DND-41 (cell line): ENCODE data around the gene CCSER2.

Experiments
- ATAC-seq: fragments of 200-7000 bp; cut with Tn5 transposase; 3 replicates; pipeline ENCODE4 v1.9.1; 2021; ENCODE audit warnings: low read depth; ENCODE audit not compliant: insufficient read depth
- DNase-seq: peaks from one replicate; pipeline ENCODE4 v3.0.0-alpha.2; 2020
- H2AFZ ChIP-seq: 2 replicates; pipeline ENCODE4 v1.6.0; 2012; ENCODE audit warnings: low read depth, low read length
- H3K27ac ChIP-seq: 2 replicates; pipeline ENCODE4 v1.5.1; 2012; ENCODE audit warnings: low read length, inconsistent platforms
- H3K27me3 ChIP-seq: fragments of 200-600 bp; sonication (generic); 2 replicates; pipeline ENCODE4 v1.6.0; 2012; ENCODE audit warnings: low read length, mild to moderate bottlenecking, inconsistent platforms; ENCODE audit not compliant: insufficient read depth, poor library complexity
- H3K36me3 ChIP-seq: 2 replicates; pipeline ENCODE4 v1.5.1; 2012; ENCODE audit warnings: low read length, inconsistent platforms; ENCODE audit not compliant: insufficient read depth
- H3K4me1 ChIP-seq: 2 replicates; pipeline ENCODE4 v1.5.1; 2012; ENCODE audit warnings: mild to moderate bottlenecking, low read length; ENCODE audit not compliant: insufficient read depth
- H3K4me2 ChIP-seq: 2 replicates; pipeline ENCODE4 v1.6.0; 2012; ENCODE audit warnings: mild to moderate bottlenecking, moderate library complexity, low read length, inconsistent platforms; ENCODE audit not compliant: insufficient read depth
- H3K4me3 ChIP-seq, 2 experiments: fragments of 200-600 bp in 1 of 2; shearing (Covaris generic) in 1 of 2; 2 replicates each; pipeline ENCODE4 v1.5.1; 2012 to 2016; ENCODE audit warnings: inconsistent platforms in 2 of 2, low read length in 2 of 2, mild to moderate bottlenecking in 2 of 2, low read depth in 1 of 2, moderate library complexity in 1 of 2
- H3K79me2 ChIP-seq: 2 replicates; pipeline ENCODE4 v1.6.0; 2012; ENCODE audit warnings: low read length, inconsistent platforms; ENCODE audit not compliant: insufficient read depth
- H3K9ac ChIP-seq: 2 replicates; pipeline ENCODE4 v1.6.0; 2012; ENCODE audit warnings: low read depth, mild to moderate bottlenecking, inconsistent platforms, low read length, moderate library complexity
- H3K9me3 ChIP-seq: 2 replicates; pipeline ENCODE4 v1.5.1; 2012; ENCODE audit warnings: low read length, moderate library complexity, mild to moderate bottlenecking, inconsistent platforms; ENCODE audit not compliant: insufficient read depth, severe bottlenecking
- H4K20me1 ChIP-seq: 2 replicates; pipeline ENCODE4 v1.6.0; 2012; ENCODE audit warnings: low read length; ENCODE audit not compliant: insufficient read depth
- EZH2 ChIP-seq: IDR thresholded peaks from 3 replicates; pipeline ENCODE4 v1.6.1; 2012; ENCODE audit warnings: borderline replicate concordance, low read depth, mild to moderate bottlenecking, moderate library complexity, low read length, inconsistent platforms; ENCODE audit not compliant: severe bottlenecking
- TF ChIP-seq, protein P1 (sequence below): IDR thresholded peaks from 2 replicates; pipeline ENCODE4 v1.5.1; 2012; ENCODE audit warnings: borderline replicate concordance, low read length, moderate library complexity, mild to moderate bottlenecking; ENCODE audit not compliant: poor library complexity, severe bottlenecking; ENCODE audit errors: extremely low read depth

The CCSER2 gene

GRCh38 chr10:84551437-84552120 lies 223.2 kb downstream of the CCSER2 start:
- Histone ChIP-seq H3K9ac (no peak overlapping the region), H3K27me3 (peaks cover 31% of the 10 kb centered on the region), H3K79me2 (no peaks in the 10 kb centered on the region), H3K27ac (no peak overlapping the region), H2AFZ (no peak overlapping the region), H4K20me1 (no peaks in the 10 kb centered on the region; the same call in 1 of the 2 replicates), H3K4me3 (no peak overlapping the region), H3K4me1 (no peaks in the 10 kb centered on the region), H3K36me3 (no peaks in the 10 kb centered on the region), H3K9me3 (no peaks in the 10 kb centered on the region), H3K4me2 (no peak overlapping the region)
- ATAC-seq (no peak), DNase-seq (no peak)
- TF ChIP-seq EZH2 = no peak
- TF ChIP-seq, protein P1, sequence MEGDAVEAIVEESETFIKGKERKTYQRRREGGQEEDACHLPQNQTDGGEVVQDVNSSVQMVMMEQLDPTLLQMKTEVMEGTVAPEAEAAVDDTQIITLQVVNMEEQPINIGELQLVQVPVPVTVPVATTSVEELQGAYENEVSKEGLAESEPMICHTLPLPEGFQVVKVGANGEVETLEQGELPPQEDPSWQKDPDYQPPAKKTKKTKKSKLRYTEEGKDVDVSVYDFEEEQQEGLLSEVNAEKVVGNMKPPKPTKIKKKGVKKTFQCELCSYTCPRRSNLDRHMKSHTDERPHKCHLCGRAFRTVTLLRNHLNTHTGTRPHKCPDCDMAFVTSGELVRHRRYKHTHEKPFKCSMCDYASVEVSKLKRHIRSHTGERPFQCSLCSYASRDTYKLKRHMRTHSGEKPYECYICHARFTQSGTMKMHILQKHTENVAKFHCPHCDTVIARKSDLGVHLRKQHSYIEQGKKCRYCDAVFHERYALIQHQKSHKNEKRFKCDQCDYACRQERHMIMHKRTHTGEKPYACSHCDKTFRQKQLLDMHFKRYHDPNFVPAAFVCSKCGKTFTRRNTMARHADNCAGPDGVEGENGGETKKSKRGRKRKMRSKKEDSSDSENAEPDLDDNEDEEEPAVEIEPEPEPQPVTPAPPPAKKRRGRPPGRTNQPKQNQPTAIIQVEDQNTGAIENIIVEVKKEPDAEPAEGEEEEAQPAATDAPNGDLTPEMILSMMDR = no peak

- Histone ChIP-seq H3K4me2 (no peak overlapping the region), H3K27ac (no peak overlapping the region), H3K4me3 (no peak overlapping the region), H2AFZ (no peak overlapping the region), H4K20me1 (no peaks in the 10 kb centered on the region; the same call in 1 of the 2 replicates), H3K79me2 (no peaks in the 10 kb centered on the region), H3K36me3 (no peaks in the 10 kb centered on the region), H3K9me3 (no peaks in the 10 kb centered on the region), H3K9ac (no peak overlapping the region), H3K27me3 (peaks cover 28% of the 10 kb centered on the region), H3K4me1 (no peaks in the 10 kb centered on the region)
- DNase-seq (no peak), ATAC-seq (no peak)
- TF ChIP-seq, protein P1 = no peak
- no peak for TF ChIP-seq EZH2
These were observed 224.1 kb downstream of the CCSER2 start for GRCh38 chr10:84552478-84552877.

DNA sequence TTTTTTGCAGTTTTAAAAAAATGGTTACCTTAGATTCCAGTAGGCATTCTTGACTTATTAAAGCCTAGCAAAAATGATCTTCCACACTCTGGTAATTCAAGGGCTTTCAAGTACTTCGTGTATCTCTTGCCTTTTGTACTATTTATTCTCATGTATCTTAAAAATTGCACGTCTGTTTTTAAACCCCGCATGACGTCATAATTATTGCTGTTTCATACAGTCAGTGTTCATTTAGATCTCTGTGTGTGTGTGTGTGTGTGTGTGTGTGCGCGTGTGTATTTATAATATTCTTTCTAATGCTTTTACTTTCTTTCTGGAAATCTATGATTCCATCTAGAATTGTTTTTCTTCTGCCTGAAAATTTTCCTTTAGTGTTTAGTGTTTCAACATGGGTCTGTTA lies 234.2 kb downstream of the CCSER2 start:
- H3K9ac ChIP-seq = no peak overlapping the region
- no peak overlapping the region for H3K4me2 ChIP-seq
- ATAC-seq = no peak
- H3K4me3 ChIP-seq = no peak overlapping the region
- H3K79me2 ChIP-seq = no peaks in the 10 kb centered on the region
- no peak for TF ChIP-seq EZH2
- TF ChIP-seq, protein P1 = no peak
- no peak for DNase-seq
- H2AFZ ChIP-seq = no peak overlapping the region
- H3K27ac ChIP-seq = no peak overlapping the region
- no peaks in the 10 kb centered on the region for H3K4me1 ChIP-seq
- no peaks in the 10 kb centered on the region for H4K20me1 ChIP-seq
- H3K27me3 ChIP-seq = peaks cover 9% of the 10 kb centered on the region
- no peaks in the 10 kb centered on the region for H3K36me3 ChIP-seq
- no peaks in the 10 kb centered on the region for H3K9me3 ChIP-seq
